HG03521 (cell line): ENCODE measurements around the gene MNT.

ENCODE experiments used
- ATAC-seq: cut with Tn5 transposase; IDR thresholded peaks from one replicate; pipeline ENCODE4 v1.9.1; 2021; ENCODE audit warnings: mild to moderate bottlenecking, moderate library complexity; ENCODE audit not compliant: unreplicated experiment

MNT gene

DNA sequence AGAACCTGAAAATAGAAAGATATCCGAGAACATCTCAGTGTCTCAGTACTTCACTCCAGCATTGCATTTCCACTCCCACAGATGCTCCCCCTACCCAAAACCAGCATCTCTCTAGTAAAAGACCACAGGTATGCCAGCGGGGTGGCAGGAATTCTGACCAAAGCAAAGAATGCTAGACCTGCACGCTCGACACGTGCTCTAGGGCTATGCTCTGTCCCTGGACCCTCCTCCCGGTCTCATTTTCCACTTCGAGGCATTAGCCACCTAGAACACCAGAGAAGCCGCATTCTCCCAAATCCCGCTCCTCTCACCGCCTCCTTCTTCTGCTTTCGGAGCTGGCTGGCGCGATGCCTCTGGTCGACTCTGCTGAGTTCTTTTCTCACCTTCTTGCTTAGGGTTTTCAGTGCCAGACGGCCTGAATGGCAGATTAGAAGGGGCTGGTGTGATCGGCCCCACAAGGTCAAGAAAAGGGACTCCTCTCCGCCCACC lies 65.1 kb downstream of the MNT start:
- ATAC-seq = no peak
